Inferior parietal cortex (tissue), 1 donor: Measurements from ENCODE around the gene HDAC10.

Experiments used
- DNase-seq: peaks from one replicate; pipeline ENCODE4 v3.0.0-alpha.2; 2016; ENCODE audit errors: extremely low spot score

Gene HDAC10, protein sequence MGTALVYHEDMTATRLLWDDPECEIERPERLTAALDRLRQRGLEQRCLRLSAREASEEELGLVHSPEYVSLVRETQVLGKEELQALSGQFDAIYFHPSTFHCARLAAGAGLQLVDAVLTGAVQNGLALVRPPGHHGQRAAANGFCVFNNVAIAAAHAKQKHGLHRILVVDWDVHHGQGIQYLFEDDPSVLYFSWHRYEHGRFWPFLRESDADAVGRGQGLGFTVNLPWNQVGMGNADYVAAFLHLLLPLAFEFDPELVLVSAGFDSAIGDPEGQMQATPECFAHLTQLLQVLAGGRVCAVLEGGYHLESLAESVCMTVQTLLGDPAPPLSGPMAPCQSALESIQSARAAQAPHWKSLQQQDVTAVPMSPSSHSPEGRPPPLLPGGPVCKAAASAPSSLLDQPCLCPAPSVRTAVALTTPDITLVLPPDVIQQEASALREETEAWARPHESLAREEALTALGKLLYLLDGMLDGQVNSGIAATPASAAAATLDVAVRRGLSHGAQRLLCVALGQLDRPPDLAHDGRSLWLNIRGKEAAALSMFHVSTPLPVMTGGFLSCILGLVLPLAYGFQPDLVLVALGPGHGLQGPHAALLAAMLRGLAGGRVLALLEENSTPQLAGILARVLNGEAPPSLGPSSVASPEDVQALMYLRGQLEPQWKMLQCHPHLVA

DNA sequence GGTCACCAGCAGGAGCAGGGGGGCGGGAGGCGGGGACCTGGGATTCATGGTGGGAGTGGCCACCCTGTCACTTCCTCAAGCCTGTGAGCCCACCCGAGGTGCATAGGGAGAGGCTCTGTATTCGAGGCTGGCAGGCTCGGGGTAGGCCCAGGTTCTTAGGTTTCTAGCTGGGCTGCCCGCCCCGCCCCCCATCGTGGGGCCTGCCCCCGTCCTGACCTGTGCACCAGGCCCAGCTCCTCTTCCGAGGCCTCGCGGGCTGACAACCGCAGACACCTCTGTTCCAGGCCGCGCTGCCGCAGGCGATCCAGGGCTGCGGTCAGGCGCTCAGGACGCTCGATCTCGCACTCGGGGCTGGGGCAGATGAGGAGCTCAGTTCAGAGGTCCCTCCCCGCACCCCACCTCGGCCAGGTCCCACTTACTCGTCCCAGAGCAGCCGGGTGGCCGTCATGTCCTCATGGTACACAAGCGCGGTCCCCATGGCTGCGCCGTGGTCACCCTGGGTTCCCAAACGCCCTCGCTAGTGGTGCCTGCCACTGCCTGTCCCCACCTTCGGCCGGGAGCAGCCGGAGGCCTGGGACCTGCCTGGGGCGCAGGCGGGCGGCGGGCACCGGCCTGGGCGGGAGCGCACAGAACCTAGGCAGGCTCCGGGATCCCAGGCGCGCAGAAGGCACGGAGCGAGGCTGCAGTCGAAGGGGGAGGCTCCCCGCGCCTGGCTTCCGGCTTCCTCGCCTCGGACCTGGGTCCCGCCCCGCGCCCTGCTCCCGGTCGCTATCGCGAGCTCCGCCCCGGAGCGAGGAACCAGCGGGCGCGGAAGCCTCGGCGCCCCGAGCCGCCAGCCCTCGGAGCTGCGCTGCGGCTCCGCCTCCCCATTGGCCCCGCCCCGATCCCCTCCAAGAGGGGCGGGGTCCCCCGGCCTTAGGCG, at the start of gene HDAC10:
HDAC10 (minus strand) TSS at position 711 of the 922 bp plus-strand sequence; CDS start at position 478, 233 bp downstream.
- no peak for DNase-seq

DNA sequence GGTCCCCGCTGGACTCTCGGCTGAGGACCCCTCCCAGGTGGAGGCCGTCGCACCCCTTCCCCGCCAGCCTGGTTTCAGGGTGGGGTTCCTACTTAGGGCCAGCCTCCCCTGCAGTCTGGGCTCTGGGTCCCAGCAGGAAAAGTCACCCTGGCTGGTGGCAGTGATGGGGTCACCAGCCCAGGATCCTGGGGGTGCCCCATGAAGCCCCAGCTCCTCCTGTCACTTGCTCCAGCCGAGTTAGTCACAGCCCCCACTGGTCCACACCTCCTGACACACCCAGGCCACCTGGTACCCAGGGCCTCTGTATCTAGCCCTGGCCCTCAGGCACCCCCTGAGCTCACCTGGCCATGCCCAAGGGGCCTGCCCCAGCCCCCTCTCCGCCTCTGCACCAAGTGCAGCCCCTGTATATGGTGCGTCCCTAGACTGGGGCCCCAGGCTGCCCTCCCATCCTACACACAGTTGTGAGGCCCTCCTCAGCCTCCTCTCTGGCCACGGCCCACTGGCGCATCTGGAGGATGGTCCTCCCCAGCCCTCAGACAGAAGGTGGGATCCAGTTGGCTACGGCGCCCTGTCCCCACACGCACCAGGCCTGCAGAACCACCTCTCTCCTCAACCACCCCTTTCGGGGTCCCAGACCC, 49.7 kb upstream of the HDAC10 start:
- DNase-seq, result no peak

DNA sequence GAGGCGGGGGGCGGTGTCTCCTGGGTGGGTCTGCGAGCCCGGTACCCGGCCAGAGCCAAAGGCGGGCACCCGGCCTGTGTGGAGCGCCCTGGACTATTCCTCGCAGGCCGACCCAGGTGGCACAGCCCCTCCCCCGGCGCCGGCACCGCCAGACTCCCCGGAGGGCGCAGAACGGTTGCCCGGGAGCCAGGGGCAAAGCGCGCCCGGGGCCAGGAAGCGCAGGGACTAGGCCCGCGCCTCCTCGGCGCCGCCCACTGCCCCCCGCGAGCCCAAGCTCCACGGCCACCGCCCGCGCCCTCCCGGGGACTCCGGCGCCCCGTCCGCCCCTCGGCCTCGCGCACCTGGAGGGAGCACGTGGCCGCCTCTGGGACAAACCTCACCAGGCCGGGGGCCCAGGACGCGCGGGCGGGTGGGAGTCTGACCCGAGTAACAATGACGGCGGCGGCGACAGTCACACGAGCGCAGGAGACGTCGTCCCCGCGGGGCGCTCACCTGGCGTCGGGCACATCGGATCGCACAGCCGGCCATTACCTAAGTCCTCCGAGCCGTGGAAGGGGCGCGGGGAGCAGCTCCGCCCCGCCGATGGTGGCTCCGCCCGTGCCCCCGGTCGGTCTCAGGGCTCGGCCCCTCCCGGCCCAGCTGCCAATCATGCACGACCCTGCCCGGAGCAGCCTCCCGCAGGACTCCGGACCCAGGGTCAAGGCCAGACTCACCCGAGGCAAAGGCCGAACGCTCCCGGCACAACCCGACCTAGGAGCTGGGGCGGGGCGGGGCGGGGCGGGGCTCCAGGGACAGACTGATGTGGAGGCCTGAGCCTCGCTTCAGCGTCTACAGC, 48.9 kb upstream of the HDAC10 start:
- no peak for DNase-seq

DNA sequence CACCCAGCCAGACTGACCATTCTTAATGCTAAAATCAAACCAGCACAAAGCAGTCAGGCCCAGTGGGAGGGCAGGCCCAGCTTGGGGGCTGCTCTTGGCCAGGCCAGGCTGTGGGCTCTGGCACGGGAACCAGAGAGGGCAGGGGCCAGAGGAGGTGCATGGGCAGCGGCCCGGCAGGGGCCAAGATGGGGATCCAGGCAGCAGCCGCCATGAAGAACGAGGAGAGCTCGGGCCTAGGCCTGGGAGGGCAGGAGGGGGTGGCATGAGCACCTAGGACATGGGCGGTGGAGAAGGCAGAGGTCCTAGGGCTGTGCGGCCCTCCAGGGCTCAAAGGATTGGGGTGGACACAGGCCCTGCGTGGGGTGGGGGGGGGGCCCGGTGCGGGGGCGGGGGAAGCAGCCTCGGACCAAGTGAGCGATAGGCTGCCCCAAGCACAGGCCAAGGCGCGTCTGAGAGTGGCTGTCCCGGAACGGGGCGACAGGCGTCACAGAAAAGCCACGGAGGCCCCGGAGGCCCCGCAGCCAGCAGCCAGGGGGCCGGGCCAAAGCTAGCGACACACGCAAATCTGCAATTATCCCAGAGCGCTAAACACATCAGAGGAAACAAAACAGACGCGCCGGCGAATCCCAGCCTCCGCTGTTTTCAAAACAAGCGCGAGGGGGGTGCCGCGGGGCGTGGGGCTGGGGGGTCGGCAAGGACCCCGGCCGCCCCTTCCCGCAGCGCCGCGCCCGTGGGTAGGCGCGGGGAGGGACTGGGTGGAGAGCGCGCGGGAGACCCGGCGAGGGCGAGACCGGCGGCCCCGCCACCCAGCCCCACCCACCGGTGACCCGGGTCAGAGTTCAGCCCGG, 48.1 kb upstream of the HDAC10 start:
- no peak for DNase-seq

DNA sequence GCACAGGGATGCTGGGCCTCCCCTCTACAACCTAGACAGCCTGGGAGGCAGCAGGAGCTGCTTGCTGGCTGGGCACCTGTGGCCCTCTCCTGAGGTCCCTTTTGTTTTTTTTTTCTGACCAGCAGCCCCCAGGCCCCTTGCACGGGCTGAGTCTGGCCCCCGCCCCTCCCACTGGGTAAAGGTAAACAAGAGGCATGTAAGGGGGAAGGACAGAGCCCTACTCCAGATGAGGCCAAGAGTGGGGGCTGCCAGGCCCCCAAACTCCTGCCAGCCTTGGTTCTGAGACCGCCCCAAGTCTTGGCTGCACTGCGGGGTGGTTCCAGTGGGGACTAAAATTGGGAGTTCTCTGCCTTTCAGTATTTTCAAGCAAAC, 47.2 kb upstream of the HDAC10 start:
- DNase-seq, result no peak

DNA sequence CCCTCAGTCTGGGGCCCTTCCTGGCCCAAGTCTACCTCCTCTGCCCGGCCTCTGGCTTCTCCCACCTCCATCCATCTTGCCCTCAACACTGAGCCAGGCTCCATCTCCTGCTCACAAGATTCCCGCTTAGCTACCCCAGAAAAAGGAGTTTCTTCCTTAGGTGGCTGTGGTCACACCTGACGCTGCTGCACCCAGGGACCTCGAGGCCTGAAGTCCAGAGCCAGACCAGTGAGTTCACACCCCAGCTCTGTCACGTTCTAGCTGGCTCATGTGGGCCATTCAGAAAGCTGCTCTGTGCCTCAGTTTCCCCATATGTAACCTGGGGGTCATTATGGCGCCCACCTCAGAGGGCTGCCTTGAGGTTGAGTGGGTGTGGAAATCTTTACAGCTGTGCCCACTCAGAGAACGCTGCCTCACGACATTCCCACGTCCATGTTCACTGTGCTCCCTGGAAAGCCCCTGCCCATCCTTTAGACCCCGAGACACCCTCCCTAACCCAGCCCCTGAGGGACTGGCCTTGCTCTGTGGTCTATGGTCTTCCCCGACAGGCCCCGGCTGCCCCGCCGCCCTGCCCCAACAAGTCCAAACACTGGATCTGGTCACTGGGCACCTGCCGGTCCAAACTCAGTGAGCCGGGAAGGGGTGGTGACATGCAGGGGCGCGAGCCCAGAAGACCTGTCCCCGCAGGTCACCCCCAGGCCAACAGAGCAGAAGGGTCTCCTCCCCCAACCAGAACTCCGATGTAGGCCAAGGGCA, 46.6 kb upstream of the HDAC10 start:
- no peak for DNase-seq

DNA sequence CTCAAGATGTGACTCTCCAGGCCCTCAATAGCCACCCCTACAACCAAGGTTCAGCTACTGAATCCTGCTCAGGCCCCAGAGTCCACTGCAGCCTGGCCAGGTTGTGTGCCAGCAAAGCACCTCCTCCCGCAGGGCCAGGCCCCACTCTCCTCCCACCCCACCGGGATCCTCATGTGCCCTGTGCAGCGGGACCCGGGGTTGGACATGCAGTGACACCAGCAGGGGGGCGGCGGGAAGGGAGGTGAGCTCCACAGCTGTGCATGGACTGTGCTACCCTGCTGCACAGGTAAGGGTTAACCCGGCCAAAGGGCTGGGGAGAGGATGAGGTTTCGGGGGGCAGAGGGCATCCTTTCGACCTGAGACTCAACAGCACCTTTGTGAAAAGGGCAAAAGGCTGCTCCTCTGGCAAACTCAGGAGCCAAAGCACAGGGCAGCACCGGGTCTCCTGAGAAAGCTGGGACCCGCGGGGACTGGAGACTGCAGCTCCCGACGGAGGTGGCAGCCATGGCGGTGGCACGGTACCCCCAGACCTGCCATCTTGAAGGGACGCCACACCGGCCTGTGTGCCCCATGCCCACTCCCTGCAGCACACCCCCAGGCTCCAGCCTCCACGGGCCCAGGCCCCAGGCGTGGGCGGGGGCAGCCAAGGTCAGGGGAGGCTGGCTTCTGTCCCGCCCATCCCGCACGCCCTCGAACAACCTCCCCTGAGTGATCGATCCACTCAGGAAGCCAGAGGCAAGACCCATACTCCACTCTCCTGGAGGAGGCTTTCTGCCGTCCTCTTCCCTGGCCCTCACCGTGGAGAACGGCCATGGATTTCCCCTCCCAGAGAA, 45.8 kb upstream of the HDAC10 start:
- no peak for DNase-seq

DNA sequence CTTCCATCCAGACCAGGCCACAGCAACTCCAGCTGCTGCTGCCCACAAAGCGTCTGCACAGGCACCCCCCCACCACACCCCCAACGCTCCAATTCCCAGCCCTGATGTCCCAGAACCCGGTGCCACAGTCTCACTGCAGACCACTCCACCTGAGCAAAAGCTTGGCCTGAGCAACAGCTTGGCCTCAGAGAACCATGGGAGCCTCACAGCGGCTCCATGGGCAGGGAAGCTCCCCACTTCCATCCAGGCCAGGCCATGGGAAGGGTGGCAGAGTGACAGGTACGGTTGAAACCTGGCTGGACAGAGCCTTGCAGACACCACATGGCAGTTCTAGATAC, 43.2 kb upstream of the HDAC10 start:
- DNase-seq, result no peak

DNA sequence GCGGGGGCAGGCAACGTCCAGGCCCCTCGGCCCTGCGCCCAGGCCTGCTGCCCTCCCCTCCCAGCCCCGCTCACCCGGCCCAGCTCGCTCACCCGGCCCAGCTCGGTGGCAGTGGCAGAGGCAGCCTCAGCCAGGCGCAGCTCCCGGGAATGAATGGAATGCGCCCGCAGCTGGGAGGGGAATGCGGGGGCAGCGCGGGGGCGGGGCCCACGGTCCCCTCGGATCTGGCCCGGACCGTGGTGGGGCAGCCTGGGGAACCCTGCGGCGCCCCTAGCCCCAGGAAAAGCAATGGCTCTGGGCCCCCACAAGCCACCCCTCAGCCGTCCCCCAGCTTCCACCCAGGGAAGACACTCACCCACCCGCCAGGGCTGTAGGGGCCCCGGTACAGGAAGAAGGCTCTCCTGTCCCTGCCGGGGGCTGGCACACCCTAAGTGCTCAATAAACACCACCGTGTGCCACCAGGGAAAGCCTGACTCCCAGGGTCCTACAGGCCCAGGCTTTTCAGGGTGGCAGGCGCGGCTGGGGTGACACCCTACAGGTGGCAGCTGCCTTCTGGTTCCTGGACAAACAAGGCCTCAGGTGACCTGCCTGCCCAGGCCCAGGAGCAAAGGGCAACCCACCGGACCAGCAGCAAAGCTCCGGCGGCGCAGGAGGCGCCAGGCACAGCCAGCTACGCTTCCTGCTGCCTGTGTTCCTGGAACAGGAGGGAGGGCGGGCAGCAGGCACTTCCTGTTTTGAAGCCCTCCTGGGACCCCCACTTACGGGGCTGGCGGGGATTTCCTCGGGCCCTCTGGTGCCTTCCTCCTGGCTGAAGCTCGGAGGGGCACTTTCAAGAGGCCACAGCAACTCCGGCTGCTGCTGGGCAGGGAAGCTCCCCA, 42.6 kb upstream of the HDAC10 start:
- no peak for DNase-seq

DNA sequence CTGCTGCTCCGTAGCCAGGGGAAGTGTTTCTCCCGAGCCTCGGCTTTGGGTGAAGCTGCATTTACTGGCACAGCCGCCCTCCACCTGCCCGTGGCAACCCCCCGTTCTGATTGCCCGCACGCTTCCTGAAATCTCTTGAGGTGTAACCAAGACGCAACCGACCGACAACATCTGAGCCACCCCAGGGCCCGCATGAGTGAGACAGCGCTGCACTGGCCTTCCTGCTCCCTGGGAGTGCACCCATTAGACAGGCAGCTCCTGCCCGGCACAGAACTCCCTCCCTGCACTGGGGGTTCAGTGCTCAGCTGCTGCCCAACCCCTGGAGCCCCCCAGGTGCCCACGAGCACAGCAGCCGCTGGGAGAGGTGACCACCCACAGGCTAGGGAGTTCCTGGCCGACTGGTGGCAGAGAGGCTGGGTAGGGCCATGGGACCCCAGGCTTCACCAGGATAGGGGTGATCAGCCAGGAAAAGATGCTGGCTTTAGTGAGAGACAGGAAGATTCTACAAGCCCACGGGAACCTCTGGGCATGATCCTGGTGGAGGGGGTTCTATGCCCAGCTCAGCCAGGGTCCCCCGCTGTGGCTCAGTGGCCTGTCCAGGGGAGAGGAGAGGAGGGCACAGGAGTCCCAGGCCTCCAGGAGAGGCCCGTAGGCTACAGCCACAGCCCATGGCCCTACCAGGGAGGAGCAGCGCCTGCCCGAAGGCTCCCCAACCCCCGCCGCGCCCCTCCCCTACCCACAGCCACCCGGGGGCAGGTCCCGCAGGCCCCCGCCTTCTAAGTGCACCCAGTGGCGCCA, 41.8 kb upstream of the HDAC10 start:
- DNase-seq, result no peak

DNA sequence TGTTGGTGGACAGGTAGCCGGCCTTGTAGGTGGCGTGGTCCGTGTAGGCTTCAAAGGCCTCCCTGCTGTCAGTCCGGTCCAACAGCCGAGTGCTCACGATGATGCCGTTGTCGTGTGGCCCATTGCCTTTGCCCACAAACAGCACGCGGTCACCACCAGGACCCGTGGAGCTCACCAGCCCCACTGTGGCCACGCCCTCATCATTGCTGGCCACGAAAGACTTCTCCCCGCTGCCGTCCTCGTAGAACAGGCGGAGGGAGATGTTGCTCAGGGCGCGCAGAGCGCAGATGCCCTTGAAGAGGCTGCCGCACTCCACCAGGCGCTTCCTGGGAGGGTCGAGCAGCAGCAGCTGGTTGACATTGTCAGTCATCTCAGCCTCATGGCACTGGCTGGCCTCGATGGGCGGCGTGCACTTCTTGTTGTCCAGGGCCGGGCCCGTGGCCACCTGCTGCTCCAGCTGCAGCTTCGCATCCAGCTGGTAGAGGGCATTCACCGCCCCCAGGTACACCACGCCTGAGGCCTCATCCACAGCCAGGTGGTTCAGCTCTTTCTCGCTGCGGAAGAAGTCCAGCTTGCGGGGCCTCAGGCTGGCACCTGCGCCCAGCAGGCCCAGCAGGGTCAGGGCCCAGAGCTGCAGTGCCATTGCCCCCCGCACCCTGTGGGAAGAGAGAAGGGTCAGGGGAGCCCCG, 39.0 kb upstream of the HDAC10 start:
- DNase-seq, result no peak

DNA sequence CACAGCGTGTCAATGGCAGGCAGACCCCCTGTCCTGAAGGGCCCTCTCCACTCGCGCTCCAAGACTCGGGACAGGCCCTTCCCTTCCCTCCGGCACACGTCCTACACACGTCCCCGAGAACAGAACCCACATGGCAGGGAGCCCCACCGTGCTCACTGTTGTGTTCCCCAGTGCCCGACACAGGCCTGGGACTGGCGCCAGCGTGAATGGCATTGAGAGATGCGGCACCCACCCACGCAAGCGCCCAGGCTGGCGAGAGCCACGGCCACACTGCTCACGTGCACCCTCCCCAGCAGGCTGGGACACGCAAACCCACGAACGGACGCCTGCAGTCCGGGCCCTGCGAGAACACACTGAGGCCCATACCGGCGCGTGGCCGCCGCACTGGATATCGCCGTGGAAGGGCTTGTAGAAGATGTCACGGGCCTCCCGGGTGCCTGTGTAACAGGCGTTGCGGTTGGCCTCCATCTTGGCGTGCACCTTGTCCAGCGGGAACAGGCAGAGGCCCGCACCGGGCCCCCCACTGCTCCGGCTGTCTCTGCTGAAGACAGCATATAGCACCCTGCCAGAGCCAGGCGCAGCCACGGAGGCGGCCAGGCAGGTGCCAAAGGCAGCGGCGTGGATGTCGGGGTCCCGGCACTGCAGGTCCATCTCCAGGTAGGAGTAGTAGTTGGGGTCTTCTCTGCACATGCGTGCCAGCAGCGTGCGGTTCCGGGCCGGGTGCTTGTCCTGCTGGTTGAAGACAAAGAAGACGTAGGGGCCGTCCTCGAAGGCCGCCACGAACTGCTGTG, 38.3 kb upstream of the HDAC10 start:
- DNase-seq, result no peak

DNA sequence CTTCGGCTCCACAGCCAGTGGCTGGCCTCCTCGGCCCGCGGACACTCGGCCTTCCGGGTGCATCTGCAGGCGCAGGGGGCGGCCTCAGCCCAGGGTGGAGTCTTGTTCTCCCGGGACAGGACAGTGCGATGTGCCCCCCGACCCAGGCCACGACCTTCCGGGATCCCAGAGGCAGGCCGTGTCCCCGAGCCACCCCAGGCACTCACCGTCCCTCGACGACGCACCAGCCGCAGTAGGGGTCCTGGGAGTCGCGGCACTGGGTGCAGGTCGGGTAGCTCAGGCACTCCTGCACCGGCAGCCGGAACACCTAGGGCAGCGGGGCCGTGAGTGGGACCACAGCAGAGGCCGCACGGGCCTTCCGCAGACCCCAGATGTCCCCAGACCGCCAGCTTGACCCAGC, 36.7 kb upstream of the HDAC10 start:
- DNase-seq, result no peak

DNA sequence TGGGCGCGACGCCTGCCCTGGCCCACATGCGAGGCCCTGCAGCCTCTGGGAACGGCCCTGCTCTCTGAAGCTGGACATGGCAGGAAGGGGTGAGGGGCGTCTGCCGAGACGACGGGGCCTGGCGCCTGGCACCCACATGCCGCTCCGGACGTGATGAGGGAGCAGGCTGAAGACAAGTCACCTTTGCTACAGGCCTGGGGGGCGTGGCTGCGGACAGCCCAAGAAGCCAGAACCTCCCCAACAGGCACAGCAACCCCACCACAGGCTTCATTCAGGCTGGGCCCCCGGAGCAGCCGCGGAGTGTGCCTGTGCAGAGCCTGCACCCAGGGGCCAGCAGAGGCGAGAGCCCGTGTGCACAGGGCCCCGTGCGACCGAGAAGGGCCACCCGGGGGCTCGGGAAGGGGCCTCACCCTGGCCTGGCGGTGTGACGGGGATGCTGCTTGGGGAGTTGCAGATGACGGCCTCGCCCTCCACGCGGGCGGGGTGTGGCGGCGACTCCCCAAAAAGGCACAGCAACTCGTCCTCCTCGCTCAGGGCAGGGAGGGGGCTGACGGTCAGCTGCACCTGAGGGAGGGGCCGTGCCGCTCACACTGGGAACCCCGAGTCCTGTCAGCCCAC, 35.7 kb upstream of the HDAC10 start:
- DNase-seq, result no peak

DNA sequence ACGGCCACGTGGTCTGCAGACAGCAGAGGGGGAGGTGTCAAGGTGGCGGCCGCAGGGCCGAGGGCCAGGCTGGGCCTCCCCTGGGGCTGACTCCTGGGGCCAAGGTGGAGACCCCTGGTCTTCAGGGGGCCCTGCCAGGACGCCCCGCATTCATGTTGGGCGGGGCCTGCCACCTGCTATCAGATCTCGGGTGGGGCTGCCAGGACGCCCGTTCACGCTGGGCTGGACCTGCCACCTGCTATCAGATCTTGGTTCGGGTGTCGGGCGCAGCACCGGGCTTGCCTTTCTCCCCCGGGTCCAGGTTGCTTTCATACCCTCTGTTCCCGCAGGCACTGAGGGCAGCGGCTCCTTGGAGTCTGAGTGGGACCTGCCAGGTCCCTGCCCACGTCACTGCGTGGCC, 35.2 kb upstream of the HDAC10 start:
- DNase-seq, result no peak
